Esophagus squamous epithelium (tissue), 5 donors: ENCODE measurements around the gene CTTNBP2. TPM values are rescaled to one million over a fixed set of nuclear protein-coding genes. Genes with fewer than 3 reads are reported as not detected.

Source experiments
- DNase-seq: peaks from one replicate; lab custom pipeline; 2025; lab: John Stamatoyannopoulos, UW
- H3K27ac ChIP-seq, 4 donors: fragments of 200-600 bp; sonication (generic); one replicate each; pipeline ENCODE4 v1.5.1; 2016 to 2019; ENCODE audit warnings: mild to moderate bottlenecking in 1 of 4
- H3K27me3 ChIP-seq, 4 donors: fragments of 200-600 bp; sonication (generic); 1 replicate in 3 of 4; 2 replicates in 1 of 4; pipeline versions ENCODE4 v1.5.1 to v1.6.0; 2017 to 2021; ENCODE audit warnings: antibody characterized with exemption in 1 of 4
- H3K36me3 ChIP-seq, 3 donors: fragments of 200-600 bp; sonication (generic); one replicate each; pipeline ENCODE4 v1.5.1; 2016 to 2019
- H3K4me1 ChIP-seq, 3 donors: fragments of 200-600 bp; sonication (generic); one replicate each; pipeline ENCODE4 v1.5.1; 2017 to 2019
- H3K4me3 ChIP-seq, 4 donors: fragments of 200-600 bp; sonication (generic); 1 replicate in 3 of 4; 2 replicates in 1 of 4; pipeline ENCODE4 v1.5.1; 2016 to 2019; ENCODE audit warnings: mild to moderate bottlenecking in 2 of 4, moderate library complexity in 1 of 4
- H3K9me3 ChIP-seq, 3 donors: fragments of 200-600 bp; sonication (generic); one replicate each; pipeline ENCODE4 v1.5.1; 2016 to 2019
- CTCF ChIP-seq, 6 experiments: fragments of 450-650 bp in 4 of 6; fragments of 200-600 bp in 2 of 6; sonication (generic) in 2 of 6; IDR thresholded peaks; one replicate each; pipeline ENCODE4 v1.5.1; 2016 to 2019; ENCODE audit warnings: antibody characterized with exemption in 6 of 6, mild to moderate bottlenecking in 4 of 6, moderate library complexity in 4 of 6
- POLR2A ChIP-seq, 4 donors: fragments of 450-650 bp; IDR thresholded peaks; one replicate each; pipeline ENCODE4 v1.6.1; 2017; ENCODE audit warnings: antibody characterized with exemption in 4 of 4, mild to moderate bottlenecking in 4 of 4, moderate library complexity in 3 of 4
- WGBS, 2 donors: methylation state at CpG; one replicate each; pipeline ENCODE4 v1.1.5; 2018; 5-methylcytosine and 5-hydroxymethylcytosine counted together
- intact Hi-C: fragments of 100-400 bp; cut with DNase I; formaldehyde crosslinking; loops from one replicate; pipeline ENCODE4 v1.15.0; 2022
- total RNA-seq, 4 donors: library from RNA; depleted of rRNA; stranded (reverse); fragments of >200 nt; gene quantifications; one replicate each; pipeline ENCODE4 v1.1.0, GENCODE V29; 2016
- donor health status: DM: yes; HTN: yes; CAD: no.

The CTTNBP2 gene
- total RNA-seq, 4 donors from 2014 or later = 8.5 to 31.5 (median 19.6) TPM

- Histone ChIP-seq H3K9me3 (no peaks in the 10 kb centered on the region), H3K4me1 (peaks cover 0 to 10% (median 0%) of the 10 kb centered on the region in 3 donors), H3K27me3 (no peaks in the 10 kb centered on the region), H3K36me3 (peaks cover 0 to 38% (median 0%) of the 10 kb centered on the region in 3 donors), H3K27ac (no peak overlapping the region), H3K4me3 (no peak overlapping the region)
- no peak for DNase-seq
- intact Hi-C loops = no loop called here
- 13 to 67% methylated on average over 2 of the region's 3 CpGs for WGBS, 2 donors
- TF ChIP-seq CTCF (IDR thresholded peaks at IDR 0.05) (no peak), POLR2A (IDR thresholded peaks at IDR 0.05) (no peak)
These were observed 95.7 kb downstream of the CTTNBP2 start for GRCh38 chr7:117777335-117778142.

GRCh38 chr7:117776224-117776623 is 97.0 kb downstream of the CTTNBP2 start:
- peaks cover 0 to 10% (median 0%) of the 10 kb centered on the region in 3 donors for H3K4me1 ChIP-seq
- H3K9me3 ChIP-seq = no peaks in the 10 kb centered on the region
- no peaks in the 10 kb centered on the region for H3K27me3 ChIP-seq
- intact Hi-C loops = no loop called here
- H3K27ac ChIP-seq = no peak overlapping the region
- H3K36me3 ChIP-seq = peaks cover 0 to 38% (median 0%) of the 10 kb centered on the region in 3 donors
- TF ChIP-seq POLR2A (IDR thresholded peaks at IDR 0.05) = no peak
- TF ChIP-seq CTCF (IDR thresholded peaks at IDR 0.05) = no peak
- no peak for DNase-seq
- no peak overlapping the region for H3K4me3 ChIP-seq

- Histone ChIP-seq H3K4me1 (peaks cover 0 to 10% (median 0%) of the 10 kb centered on the region in 3 donors), H3K27ac (no peak overlapping the region), H3K4me3 (no peak overlapping the region), H3K36me3 (peaks cover 0 to 40% (median 0%) of the 10 kb centered on the region in 3 donors), H3K9me3 (no peaks in the 10 kb centered on the region), H3K27me3 (no peaks in the 10 kb centered on the region)
- DNase-seq = no peak
- intact Hi-C loops = no loop called here
- no peak for TF ChIP-seq CTCF (IDR thresholded peaks at IDR 0.05)
- no peak for TF ChIP-seq POLR2A (IDR thresholded peaks at IDR 0.05)
- 70 to 75% methylated on average over 2 of the region's 2 CpGs for WGBS, 2 donors
These were observed 97.4 kb downstream of the CTTNBP2 start for GRCh38 chr7:117775801-117776200.

- no peak for TF ChIP-seq POLR2A (IDR thresholded peaks at IDR 0.05)
- TF ChIP-seq CTCF (IDR thresholded peaks at IDR 0.05) = no peak
- no peaks in the 10 kb centered on the region for H3K9me3 ChIP-seq
- peaks cover 0 to 10% (median 0%) of the 10 kb centered on the region in 3 donors for H3K4me1 ChIP-seq
These were observed 98.3 kb downstream of the CTTNBP2 start for GRCh38 chr7:117774943-117775342.

GRCh38 chr7:117772421-117772820 is 100.8 kb downstream of the CTTNBP2 start:
- no peak for DNase-seq
- H3K4me3 ChIP-seq = no peak overlapping the region
- peaks cover 0 to 7% (median 0%) of the 10 kb centered on the region in 3 donors for H3K4me1 ChIP-seq
- H3K9me3 ChIP-seq = no peaks in the 10 kb centered on the region
- no peak for TF ChIP-seq POLR2A (IDR thresholded peaks at IDR 0.05)
- TF ChIP-seq CTCF (IDR thresholded peaks at IDR 0.05) = no peak
- WGBS, 2 donors = 90 to 100% methylated on average over 2 of the region's 2 CpGs
- H3K27ac ChIP-seq = no peak overlapping the region
- H3K27me3 ChIP-seq = no peaks in the 10 kb centered on the region
- H3K36me3 ChIP-seq = peaks cover 0 to 59% (median 0%) of the 10 kb centered on the region in 3 donors
- intact Hi-C loops = no loop called here

More at GRCh38 chr7:117774943-117775342, 98.3 kb downstream of the CTTNBP2 start:
- intact Hi-C loops = no loop called here
- WGBS, 2 donors = 10 to 18% methylated on average over 1 of the region's 1 CpG
- peaks cover 0 to 46% (median 0%) of the 10 kb centered on the region in 3 donors for H3K36me3 ChIP-seq
- no peak overlapping the region for H3K4me3 ChIP-seq
- no peaks in the 10 kb centered on the region for H3K27me3 ChIP-seq
- no peak for DNase-seq
- peak overlapping the region in 1 of 4 donors; percentile 23 for H3K27ac ChIP-seq
